ENCODE data around the gene TNFAIP3. TPM values are rescaled to one million over a fixed set of nuclear protein-coding genes. Genes with fewer than 3 reads are reported as not detected.

TNFAIP3 gene
- total RNA-seq, 1 donor from 2014 or later: 56.3 TPM

- H3K36me3 ChIP-seq (ENCODE audit: control insufficient read depth, insufficient read depth, low read length): no peaks in the 10 kb centered on the region
- DNase-seq (ENCODE audit: low read depth): no peak
- no peak for TF ChIP-seq CTCF (IDR thresholded peaks at IDR 0.05; ENCODE audit: insufficient read depth, low read length, poor library complexity, severe bottlenecking)
- H3K27me3 ChIP-seq (ENCODE audit: control insufficient read depth, insufficient read depth, low read length): no peaks in the 10 kb centered on the region
- H3K4me3 ChIP-seq (ENCODE audit: low read depth, low read length): no peak overlapping the region
Observed at GRCh38 chr6:137919837-137920730, 53.0 kb downstream of the TNFAIP3 start.

- no peak overlapping the region for H3K4me3 ChIP-seq (ENCODE audit: low read depth, low read length)
- DNase-seq (ENCODE audit: low read depth): no peak
- peak; percentile 8 for TF ChIP-seq CTCF (IDR thresholded peaks at IDR 0.05; ENCODE audit: insufficient read depth, low read length, poor library complexity, severe bottlenecking)
- no peaks in the 10 kb centered on the region for H3K27me3 ChIP-seq (ENCODE audit: control insufficient read depth, insufficient read depth, low read length)
- H3K36me3 ChIP-seq (ENCODE audit: control insufficient read depth, insufficient read depth, low read length): no peaks in the 10 kb centered on the region
Observed at GRCh38 chr6:137921823-137922222, 54.8 kb downstream of the TNFAIP3 start.

DNA sequence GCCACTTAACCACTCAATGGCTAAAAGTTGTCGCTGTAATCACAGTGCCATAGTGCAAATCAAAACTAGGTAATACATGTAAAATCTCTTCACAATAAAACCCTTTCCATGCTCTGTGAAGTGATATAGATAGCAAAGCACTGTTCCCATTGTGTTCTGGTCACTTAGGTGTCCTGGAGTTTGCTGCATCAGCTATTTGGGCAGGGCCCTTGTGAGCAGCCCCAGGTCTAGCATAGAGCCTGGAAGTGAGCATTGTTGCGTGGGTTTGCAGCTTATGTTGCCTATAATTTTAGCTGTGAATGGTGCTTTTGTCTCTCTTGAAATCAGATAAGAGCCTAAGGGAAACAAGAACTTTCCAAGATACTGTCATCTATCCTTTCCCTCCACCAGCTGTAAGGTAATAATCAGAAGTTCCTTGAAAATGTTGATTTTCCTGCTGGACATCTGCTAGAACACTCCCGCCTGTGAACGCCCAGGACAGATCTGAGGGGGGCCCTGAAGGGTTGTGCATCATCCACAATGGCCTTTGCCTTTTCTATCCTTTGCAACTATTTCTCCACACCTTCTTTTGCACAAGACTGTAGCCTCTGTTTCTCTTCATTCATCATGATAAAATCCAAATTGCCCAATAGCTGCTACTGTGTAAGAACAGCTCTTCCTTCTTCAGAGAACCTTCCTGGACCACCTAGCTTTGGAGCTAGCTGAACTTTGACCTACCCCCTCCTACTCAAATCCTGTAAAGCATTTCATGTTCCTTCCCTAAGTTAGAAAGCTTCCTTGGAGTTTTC, 57.0 kb downstream of the TNFAIP3 start:
- no peaks in the 10 kb centered on the region for H3K36me3 ChIP-seq (ENCODE audit: control insufficient read depth, insufficient read depth, low read length)
- H3K27me3 ChIP-seq (ENCODE audit: control insufficient read depth, insufficient read depth, low read length): no peaks in the 10 kb centered on the region
- H3K4me3 ChIP-seq (ENCODE audit: low read depth, low read length): no peak overlapping the region
- DNase-seq (ENCODE audit: low read depth): no peak
- TF ChIP-seq CTCF (IDR thresholded peaks at IDR 0.05; ENCODE audit: insufficient read depth, low read length, poor library complexity, severe bottlenecking): no peak

GRCh38 chr6:137925141-137925698, 58.2 kb downstream of the TNFAIP3 start:
- TF ChIP-seq CTCF (IDR thresholded peaks at IDR 0.05; ENCODE audit: insufficient read depth, low read length, poor library complexity, severe bottlenecking): no peak
- no peak overlapping the region for H3K4me3 ChIP-seq (ENCODE audit: low read depth, low read length)
- H3K27me3 ChIP-seq (ENCODE audit: control insufficient read depth, insufficient read depth, low read length): no peaks in the 10 kb centered on the region
- no peaks in the 10 kb centered on the region for H3K36me3 ChIP-seq (ENCODE audit: control insufficient read depth, insufficient read depth, low read length)
- no peak for DNase-seq (ENCODE audit: low read depth)

GRCh38 chr6:137926207-137926731, 59.2 kb downstream of the TNFAIP3 start:
- H3K36me3 ChIP-seq (ENCODE audit: control insufficient read depth, insufficient read depth, low read length): no peaks in the 10 kb centered on the region
- H3K27me3 ChIP-seq (ENCODE audit: control insufficient read depth, insufficient read depth, low read length): no peaks in the 10 kb centered on the region
- no peak for TF ChIP-seq CTCF (IDR thresholded peaks at IDR 0.05; ENCODE audit: insufficient read depth, low read length, poor library complexity, severe bottlenecking)
- peak; percentile 94 for DNase-seq (ENCODE audit: low read depth)
- no peak overlapping the region for H3K4me3 ChIP-seq (ENCODE audit: low read depth, low read length)
